SH-SY5Y (cell line): Measurements from ENCODE around the gene IL10RA.

Experiments used
- GATA2 ChIP-seq: IDR thresholded peaks from 2 replicates; pipeline ENCODE4 v1.6.1; 2011; ENCODE audit warnings: mild to moderate bottlenecking, low read depth, low read length
- GATA3 ChIP-seq: IDR thresholded peaks from 2 replicates; pipeline ENCODE4 v1.6.1; 2011; ENCODE audit warnings: low read depth, mild to moderate bottlenecking, low read length, moderate library complexity

The IL10RA gene

DNA sequence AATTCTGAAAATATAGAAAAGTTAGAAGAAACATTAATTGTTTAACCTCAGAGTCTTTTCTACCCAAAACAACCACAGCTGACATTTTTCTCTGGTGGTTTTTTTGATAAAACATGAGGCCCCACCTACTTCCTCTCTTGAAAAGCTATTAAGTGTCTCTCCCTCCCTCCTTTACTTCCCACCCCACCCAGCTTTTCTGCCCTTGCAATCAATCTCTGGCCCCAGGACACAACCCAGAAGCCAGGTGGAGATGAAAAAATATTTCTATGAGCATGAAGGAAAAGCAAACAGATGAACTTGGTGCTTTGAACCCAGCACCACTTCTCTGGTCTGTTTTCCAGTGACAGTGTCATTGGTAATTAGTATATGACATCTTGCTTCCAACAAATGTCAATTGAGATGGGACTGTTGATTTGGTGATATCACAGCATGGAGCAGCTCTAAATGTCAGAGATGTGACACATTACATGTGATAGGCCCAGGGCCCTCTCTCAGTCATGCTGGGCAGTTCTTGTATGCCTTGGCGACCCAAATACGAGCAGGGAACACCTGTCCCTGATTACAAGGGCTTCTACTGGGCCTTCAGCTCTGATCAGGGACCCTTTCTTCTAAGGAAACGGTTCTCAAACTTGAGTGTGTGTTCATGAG lies 33.0 kb upstream of the IL10RA start:
- TF ChIP-seq GATA2 (no peak), GATA3 (no peak)

- TF ChIP-seq GATA3 (no peak), GATA2 (no peak)
Measured at GRCh38 chr11:117958949-117959348, 27.2 kb upstream of the IL10RA start.

DNA sequence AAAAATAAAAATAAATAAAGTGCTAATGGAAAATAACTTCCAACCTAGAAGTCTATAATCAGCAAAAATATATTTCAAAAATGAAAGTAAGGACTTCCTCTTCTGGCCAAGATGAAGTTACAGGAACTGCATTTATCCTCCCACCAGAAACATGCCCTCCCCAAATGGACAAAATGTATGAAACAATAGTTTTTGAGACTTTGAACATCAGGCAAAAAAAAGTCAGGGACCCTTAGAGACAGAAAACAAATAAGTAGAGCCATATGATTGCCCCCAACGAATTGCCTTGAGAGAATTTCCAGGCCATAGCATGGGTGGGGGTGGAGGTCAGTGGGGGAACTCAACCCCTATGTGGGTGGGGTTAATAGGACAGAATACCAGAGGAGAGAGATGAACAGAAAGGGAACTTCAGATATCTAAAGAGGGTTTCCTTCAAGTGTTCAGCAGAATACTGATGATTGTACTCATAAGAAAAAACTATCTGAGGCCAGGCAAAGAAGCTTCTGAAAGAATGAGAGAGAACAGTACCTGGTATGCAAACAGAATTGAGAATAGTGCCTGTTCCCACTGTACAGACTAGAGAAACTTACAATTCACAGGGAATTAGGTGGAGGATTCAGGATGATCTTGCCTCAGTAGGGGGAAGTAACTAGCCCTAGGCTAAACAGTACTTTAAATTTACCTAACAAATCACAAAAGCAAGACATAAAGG lies 26.6 kb upstream of the IL10RA start:
- TF ChIP-seq GATA3 (no peak), GATA2 (no peak)

GRCh38 chr11:117960406-117960805 lies 25.8 kb upstream of the IL10RA start:
- no peak for TF ChIP-seq GATA3
- no peak for TF ChIP-seq GATA2

GRCh38 chr11:117961896-117962295 lies 24.3 kb upstream of the IL10RA start:
- no peak for TF ChIP-seq GATA2
- TF ChIP-seq GATA3, result no peak

DNA sequence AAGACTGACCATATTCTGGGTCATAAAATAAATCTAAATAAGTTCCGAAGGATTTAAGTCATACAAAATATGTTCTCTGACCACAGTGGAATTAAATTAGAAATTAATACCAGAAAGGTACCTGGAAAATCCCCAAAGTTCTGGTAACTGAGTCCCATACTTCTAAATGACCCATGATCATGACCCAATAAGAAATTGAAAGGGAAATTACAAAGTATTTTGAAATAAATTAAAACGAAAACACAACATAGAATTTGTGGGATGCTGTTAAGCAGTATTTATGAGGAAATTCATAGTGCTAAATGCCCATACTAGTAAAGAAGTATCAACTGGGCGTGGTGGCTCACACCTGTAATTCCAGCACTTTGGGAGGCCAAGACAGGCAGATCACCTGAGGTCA lies 23.4 kb upstream of the IL10RA start:
- TF ChIP-seq GATA3 (no peak), GATA2 (no peak)

DNA sequence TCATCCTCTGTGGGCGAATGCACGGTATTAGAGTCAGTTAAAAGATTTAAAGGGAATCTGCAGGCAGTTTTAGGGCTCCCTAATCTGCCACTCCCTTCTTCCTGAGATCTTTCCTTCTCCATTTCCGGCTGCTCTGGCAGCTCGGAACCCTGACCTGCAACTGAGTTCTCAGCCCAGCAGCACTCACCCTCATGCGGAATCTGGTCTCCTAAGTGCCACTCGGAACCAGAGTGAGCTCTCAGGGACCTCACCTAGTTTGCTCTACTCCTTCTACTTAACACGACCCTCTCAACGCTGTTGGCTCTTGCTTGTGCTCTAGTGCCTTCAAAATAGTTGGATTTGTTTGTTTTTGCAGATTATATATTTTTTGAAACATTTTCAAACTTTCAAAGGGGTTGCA lies 19.3 kb upstream of the IL10RA start:
- no peak for TF ChIP-seq GATA3
- TF ChIP-seq GATA2, result no peak

DNA sequence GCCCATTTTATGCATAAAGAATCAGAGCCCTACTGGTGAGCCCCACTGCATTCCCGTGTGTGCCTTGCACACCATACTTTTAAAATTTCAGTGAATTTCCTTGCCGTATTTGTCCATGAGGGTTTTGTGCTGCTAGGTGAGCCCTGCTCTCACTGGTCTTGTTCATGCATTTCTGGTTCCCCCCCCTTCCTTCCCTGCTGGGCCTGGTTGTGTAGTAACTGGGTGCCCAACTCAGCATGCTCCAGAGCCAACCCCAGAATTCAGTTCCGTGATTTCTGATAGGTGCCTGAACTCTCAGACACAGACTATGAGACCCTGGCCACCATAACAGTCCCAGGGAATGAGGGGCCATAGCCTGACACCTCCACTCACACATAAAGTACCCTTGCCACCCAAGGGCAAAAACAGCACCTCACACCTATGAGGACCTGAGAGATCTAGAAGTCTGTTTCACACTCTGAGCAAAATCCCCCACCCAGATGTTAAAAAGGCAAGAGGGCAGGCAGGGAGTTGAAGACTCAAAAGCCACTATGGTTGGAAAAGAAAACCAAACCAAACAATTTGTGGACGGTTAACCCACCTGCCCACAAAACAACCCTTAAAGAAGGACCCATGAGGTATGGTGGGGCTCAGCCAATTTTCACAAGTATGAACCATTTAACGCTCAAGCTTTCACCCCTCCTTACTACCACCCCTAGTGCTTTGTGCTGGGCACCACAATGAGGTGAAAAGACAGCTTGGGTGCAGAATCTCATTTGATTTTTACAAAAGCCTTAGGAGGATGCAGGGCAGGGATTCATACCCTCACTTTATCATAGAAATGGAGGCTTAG lies 16.8 kb upstream of the IL10RA start:
- TF ChIP-seq GATA2, result no peak
- no peak for TF ChIP-seq GATA3

DNA sequence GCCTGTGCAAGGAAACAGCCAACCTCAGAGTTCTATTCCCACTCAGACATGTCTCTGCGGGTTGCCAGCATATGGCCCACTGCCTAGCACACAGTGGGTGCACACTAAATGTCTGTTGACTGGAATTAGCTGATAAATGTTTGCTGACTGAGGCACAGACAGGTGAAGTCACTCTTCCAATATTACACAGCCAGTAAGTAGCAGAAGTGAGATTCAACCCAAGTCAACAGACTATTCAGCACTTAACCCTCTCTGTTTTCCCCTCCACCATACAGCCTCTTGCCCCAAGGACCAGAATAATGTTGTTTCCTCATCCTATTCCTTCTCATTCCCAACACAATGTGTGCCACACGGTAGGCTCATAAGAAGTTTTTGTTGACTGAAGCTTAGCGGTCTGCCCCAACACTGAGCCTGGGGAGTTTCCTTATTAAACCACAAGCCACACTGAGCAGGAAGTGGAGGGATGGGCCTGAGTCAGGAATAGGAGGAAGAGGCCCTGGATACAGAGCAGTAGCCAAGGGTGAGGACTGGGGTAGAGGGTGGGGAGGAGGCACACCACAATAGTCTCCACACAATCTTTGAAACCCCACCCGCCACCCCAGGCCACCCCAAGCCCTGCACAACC lies 15.7 kb upstream of the IL10RA start:
- TF ChIP-seq GATA2 (no peak), GATA3 (no peak)

GRCh38 chr11:117972044-117972443 lies 14.2 kb upstream of the IL10RA start:
- no peak for TF ChIP-seq GATA3
- no peak for TF ChIP-seq GATA2

GRCh38 chr11:117972629-117973502 lies 13.3 kb upstream of the IL10RA start:
- TF ChIP-seq GATA2 (no peak), GATA3 (no peak)

DNA sequence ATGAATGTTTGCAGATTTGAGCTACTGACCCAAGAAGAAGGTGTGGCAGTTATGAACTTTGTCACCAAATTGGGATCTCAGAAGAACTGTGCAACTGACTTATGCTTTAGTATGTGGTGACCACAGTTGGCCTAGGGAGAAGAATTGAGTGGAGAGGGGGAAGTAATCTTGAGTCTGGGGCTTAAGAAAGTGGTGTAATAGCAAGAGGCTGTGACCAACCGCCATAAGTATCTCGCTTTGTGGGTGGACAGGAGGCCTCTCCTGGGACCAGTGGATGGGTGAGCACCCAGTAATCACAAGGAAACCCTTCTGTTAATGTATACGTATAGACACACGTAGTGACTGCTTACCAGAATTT lies 12.7 kb upstream of the IL10RA start:
- TF ChIP-seq GATA3, result no peak
- no peak for TF ChIP-seq GATA2

DNA sequence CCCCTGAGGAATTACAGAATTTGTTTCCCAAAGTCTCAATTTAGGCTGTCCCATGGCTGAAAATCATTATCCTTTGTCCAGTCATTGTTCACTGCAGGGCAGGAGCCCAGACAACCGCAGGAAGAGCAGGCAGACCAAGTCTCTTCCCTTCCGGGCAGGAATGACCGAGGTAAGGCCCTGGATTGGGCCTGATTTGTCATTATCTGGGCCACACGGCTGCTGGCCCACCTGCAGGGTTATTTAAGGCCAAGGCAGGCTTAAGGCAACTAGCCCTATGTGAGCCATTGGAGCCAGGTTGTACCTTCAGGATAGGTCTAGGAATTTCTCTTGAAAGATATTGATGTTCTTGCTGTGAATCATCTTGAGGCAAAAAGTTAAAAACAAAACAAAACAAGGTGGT lies 9.7 kb upstream of the IL10RA start:
- no peak for TF ChIP-seq GATA3
- TF ChIP-seq GATA2, result no peak

DNA sequence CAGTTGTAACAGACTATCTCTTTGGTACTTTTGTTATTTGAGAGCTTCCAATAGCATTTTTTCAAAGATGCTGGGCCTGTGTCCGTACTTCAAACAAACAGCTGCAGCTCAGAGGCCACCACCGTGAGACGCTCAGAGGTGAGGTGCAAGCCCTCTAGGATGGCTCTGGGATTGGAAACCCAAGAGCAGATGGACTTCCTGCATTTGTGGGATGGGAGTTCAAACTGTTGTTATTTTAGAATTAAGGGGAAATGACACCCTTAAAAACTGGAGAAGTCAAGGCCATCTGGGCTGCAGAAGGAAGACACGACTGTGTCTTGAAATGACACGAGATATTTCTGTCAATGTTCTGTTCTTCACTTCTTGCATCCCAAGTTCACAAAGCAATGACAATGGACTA lies 9.2 kb upstream of the IL10RA start:
- TF ChIP-seq GATA2, result no peak
- no peak for TF ChIP-seq GATA3
